Calu3 (cell line): ENCODE measurements around the gene NEK9. TPM values are rescaled to one million over a fixed set of nuclear protein-coding genes. Genes with fewer than 3 reads are reported as not detected.

ENCODE experiments used
- BruUV-seq: library from RNA; stranded (reverse); fragments of 400-500 nt; replicated peaks from 2 replicates; lab custom pipeline; 2021; lab: Mats Ljungman, UMichigan
- CTCF ChIA-PET: fragments of 300-600 bp; sonication (Branson Sonifier 250); formaldehyde crosslinking; loops from one replicate; lab custom pipeline; 2022; ENCODE audit warnings: antibody characterized with exemption; lab: Charles Lee
- DNase-seq: peaks from one replicate; pipeline ENCODE4 v3.0.0; 2022
- H3K27ac Mint-ChIP-seq: one replicate; pipeline ENCODE4 v1.8.0; 2022; ENCODE audit warnings: mixed read lengths; ENCODE audit not compliant: unreplicated experiment
- H3K27me3 Mint-ChIP-seq: one replicate; pipeline ENCODE4 v1.8.0; 2022; ENCODE audit warnings: mixed read lengths; ENCODE audit not compliant: unreplicated experiment
- H3K36me3 Mint-ChIP-seq: one replicate; pipeline ENCODE4 v1.8.0; 2022; ENCODE audit warnings: mild to moderate bottlenecking, moderate library complexity, mixed read lengths; ENCODE audit not compliant: insufficient read depth, unreplicated experiment
- H3K4me1 Mint-ChIP-seq: one replicate; pipeline ENCODE4 v1.8.0; 2022; ENCODE audit warnings: mild to moderate bottlenecking, low read depth, mixed read lengths; ENCODE audit not compliant: unreplicated experiment
- H3K4me3 Mint-ChIP-seq: one replicate; pipeline ENCODE4 v1.8.0; 2022; ENCODE audit warnings: mild to moderate bottlenecking, low read depth, moderate library complexity, mixed read lengths; ENCODE audit not compliant: unreplicated experiment
- H3K9me3 Mint-ChIP-seq: one replicate; pipeline ENCODE4 v1.8.0; 2022; ENCODE audit warnings: low read depth, mixed read lengths; ENCODE audit not compliant: unreplicated experiment
- intact Hi-C: fragments of 100-400 bp; cut with micrococcal nuclease; formaldehyde crosslinking; loops from one replicate; pipeline ENCODE4 v1.10.0; 2022; ENCODE audit not compliant: unreplicated experiment
- total RNA-seq: library from RNA; stranded (reverse); gene quantifications from 2 replicates; pipeline ENCODE4 v1.2.3, GENCODE V29; 2022
- TF ChIP-seq, protein P1 (sequence below): fragments of 200-600 bp; IDR thresholded peaks from one replicate; pipeline ENCODE4 v1.8.0; 2022; ENCODE audit warnings: antibody characterized with exemption; ENCODE audit not compliant: unreplicated experiment

The NEK9 gene
- total RNA-seq, 1 experiment from 2014 or later = 63.4 TPM

GRCh38 chr14:75121552-75121951 lies 5.3 kb downstream of the NEK9 start:
- Mint-ChIP-seq H3K9me3 (no peaks in the 10 kb centered on the region), H3K27ac (no peak overlapping the region), H3K36me3 (peaks cover 30% of the 10 kb centered on the region), H3K4me3 (no peak overlapping the region), H3K4me1 (peaks cover 28% of the 10 kb centered on the region), H3K27me3 (no peaks in the 10 kb centered on the region)
- CTCF ChIA-PET = interaction anchor here (0.7 kb wide), 1 partner anchor 395 kb away, joined by 3 read pairs; no protein-coding TSS in a partner anchor
- intact Hi-C loops = no loop called here
- TF ChIP-seq, protein P1, sequence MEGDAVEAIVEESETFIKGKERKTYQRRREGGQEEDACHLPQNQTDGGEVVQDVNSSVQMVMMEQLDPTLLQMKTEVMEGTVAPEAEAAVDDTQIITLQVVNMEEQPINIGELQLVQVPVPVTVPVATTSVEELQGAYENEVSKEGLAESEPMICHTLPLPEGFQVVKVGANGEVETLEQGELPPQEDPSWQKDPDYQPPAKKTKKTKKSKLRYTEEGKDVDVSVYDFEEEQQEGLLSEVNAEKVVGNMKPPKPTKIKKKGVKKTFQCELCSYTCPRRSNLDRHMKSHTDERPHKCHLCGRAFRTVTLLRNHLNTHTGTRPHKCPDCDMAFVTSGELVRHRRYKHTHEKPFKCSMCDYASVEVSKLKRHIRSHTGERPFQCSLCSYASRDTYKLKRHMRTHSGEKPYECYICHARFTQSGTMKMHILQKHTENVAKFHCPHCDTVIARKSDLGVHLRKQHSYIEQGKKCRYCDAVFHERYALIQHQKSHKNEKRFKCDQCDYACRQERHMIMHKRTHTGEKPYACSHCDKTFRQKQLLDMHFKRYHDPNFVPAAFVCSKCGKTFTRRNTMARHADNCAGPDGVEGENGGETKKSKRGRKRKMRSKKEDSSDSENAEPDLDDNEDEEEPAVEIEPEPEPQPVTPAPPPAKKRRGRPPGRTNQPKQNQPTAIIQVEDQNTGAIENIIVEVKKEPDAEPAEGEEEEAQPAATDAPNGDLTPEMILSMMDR = no peak
- BruUV-seq = no TSS peak
- DNase-seq = no peak

DNA sequence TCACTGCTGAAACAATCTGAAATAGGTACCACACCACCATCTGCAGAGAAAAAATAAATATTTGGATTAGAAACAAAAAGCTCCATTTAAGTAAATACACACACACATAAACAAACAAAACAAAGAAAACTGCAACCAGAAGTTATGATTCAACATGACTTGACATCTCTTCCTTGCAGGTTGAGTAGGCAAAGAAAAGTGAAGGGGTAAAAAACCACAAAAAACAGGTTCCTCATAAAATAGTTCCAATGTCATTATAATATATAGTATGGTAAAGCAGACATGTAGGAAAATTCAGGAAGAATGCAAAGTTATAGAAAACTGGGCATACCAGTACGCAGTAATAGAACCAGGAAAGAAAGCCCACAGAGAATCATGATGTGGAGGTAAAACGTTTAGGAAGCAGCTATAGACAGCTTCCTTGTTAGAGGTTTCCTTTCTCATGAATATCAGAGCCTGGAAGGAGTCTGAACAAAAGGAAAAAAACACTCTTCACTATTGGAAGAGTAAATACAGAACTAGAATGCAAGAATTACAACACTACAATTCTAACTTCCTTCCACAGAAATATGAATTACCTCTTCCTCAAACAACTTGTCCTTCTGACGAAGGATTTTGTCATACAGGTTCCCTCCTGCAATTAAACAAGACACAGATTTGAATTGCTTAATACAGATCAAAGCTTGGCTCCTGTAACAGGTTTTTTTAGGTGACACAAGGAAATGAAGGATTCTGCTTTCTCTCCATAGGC lies 6.1 kb downstream of the NEK9 start:
- no peak overlapping the region for H3K27ac Mint-ChIP-seq
- DNase-seq = no peak
- H3K27me3 Mint-ChIP-seq = no peaks in the 10 kb centered on the region
- TF ChIP-seq, protein P1 = no peak
- intact Hi-C loops = no loop called here
- H3K4me1 Mint-ChIP-seq = peaks cover 22% of the 10 kb centered on the region
- BruUV-seq = no TSS peak
- H3K4me3 Mint-ChIP-seq = no peak overlapping the region
- H3K36me3 Mint-ChIP-seq = peaks cover 22% of the 10 kb centered on the region
- no peaks in the 10 kb centered on the region for H3K9me3 Mint-ChIP-seq
- CTCF ChIA-PET = no interaction called here

GRCh38 chr14:75119056-75119455 lies 7.8 kb downstream of the NEK9 start:
- no peaks in the 10 kb centered on the region for H3K9me3 Mint-ChIP-seq
- intact Hi-C loops = no loop called here

GRCh38 chr14:75113932-75114539 lies 12.8 kb downstream of the NEK9 start:
- BruUV-seq = no TSS peak
- Mint-ChIP-seq H3K36me3 (no peaks in the 10 kb centered on the region), H3K9me3 (no peaks in the 10 kb centered on the region), H3K27ac (no peak overlapping the region), H3K4me1 (no peaks in the 10 kb centered on the region), H3K27me3 (no peaks in the 10 kb centered on the region), H3K4me3 (no peak overlapping the region)
- TF ChIP-seq, protein P1 = no peak
- intact Hi-C loops = no loop called here
- DNase-seq = no peak
- CTCF ChIA-PET = no interaction called here

More at GRCh38 chr14:75119056-75119455, 7.8 kb downstream of the NEK9 start:
- Mint-ChIP-seq H3K4me1 (peaks cover 6% of the 10 kb centered on the region), H3K36me3 (peaks cover 10% of the 10 kb centered on the region), H3K27ac (no peak overlapping the region), H3K4me3 (no peak overlapping the region), H3K27me3 (no peaks in the 10 kb centered on the region)
- CTCF ChIA-PET = no interaction called here
- no TSS peak for BruUV-seq
- TF ChIP-seq, protein P1 = no peak
- DNase-seq = no peak
